Lung (tissue), 12 donors: Measurements from ENCODE around the gene NAV2. TPM values are rescaled to one million over a fixed set of nuclear protein-coding genes. Genes with fewer than 3 reads are reported as not detected.

Source experiments
- ATAC-seq: fragments of 200-7000 bp; cut with Tn5 transposase; one replicate; pipeline ENCODE4 v1.9.1; 2020; ENCODE audit warnings: moderate number of reproducible peaks; ENCODE audit not compliant: insufficient read depth, low FRiP score
- DNase-seq, 3 donors: peaks; one replicate each; pipeline ENCODE4 v3.0.0-alpha.2; 2013 to 2017
- H3K27ac ChIP-seq, 2 donors: one replicate each; pipeline ENCODE4 v1.5.1; 2013; ENCODE audit warnings: mild to moderate bottlenecking in 2 of 2, moderate library complexity in 2 of 2, control low read depth in 1 of 2, inconsistent platforms in 1 of 2, low read depth in 1 of 2, low read length in 1 of 2
- H3K27me3 ChIP-seq, 3 donors: one replicate each; pipeline ENCODE4 v1.5.1; 2013; ENCODE audit warnings: low read length in 2 of 3; ENCODE audit not compliant: control insufficient read depth in 3 of 3, insufficient read depth in 3 of 3
- H3K36me3 ChIP-seq, 4 donors: one replicate each; pipeline ENCODE4 v1.5.1; 2013; ENCODE audit warnings: low read length in 4 of 4, mild to moderate bottlenecking in 1 of 4, moderate library complexity in 1 of 4; ENCODE audit not compliant: control insufficient read depth in 4 of 4, insufficient read depth in 4 of 4
- H3K4me1 ChIP-seq, 5 donors: one replicate each; pipeline ENCODE4 v1.5.1; 2013; ENCODE audit warnings: low read length in 5 of 5, mild to moderate bottlenecking in 2 of 5, moderate library complexity in 1 of 5; ENCODE audit not compliant: control insufficient read depth in 5 of 5, insufficient read depth in 5 of 5
- H3K4me3 ChIP-seq: one replicate; pipeline ENCODE4 v1.5.1; 2013; ENCODE audit warnings: mild to moderate bottlenecking, control low read depth, moderate library complexity
- H3K9ac ChIP-seq, 2 donors: one replicate each; pipeline ENCODE4 v1.5.1; 2013; ENCODE audit warnings: low read length in 2 of 2, control low read depth in 1 of 2; ENCODE audit not compliant: insufficient read depth in 1 of 2
- H3K9me3 ChIP-seq, 4 donors: one replicate each; pipeline ENCODE4 v1.5.1; 2013; ENCODE audit warnings: low read length in 3 of 4, mild to moderate bottlenecking in 1 of 4, moderate library complexity in 1 of 4; ENCODE audit not compliant: control insufficient read depth in 4 of 4, insufficient read depth in 3 of 4
- WGBS, 2 donors: extraction: QIAGEN DNeasy Blood & Tissue Kit; methylation state at CpG; one replicate each; pipeline ENCODE4 v1.1.7; 2013; 5-methylcytosine and 5-hydroxymethylcytosine counted together
- polyA plus RNA-seq, 2 donors: library from polyadenylated mRNA; stranded (reverse); fragments of 200-250 nt; gene quantifications; one replicate each; pipeline ENCODE4 v1.2.1, GENCODE V29; 2013
- total RNA-seq, 2 donors: library from RNA; depleted of rRNA in 1 of 2; stranded (reverse); fragments of >200 nt in 1 of 2; gene quantifications; one replicate each; pipeline ENCODE4 v1.2.1, GENCODE V29; 2014 to 2021
- TF ChIP-seq, protein P1 (sequence below): IDR thresholded peaks from 2 replicates; pipeline ENCODE4 v1.5.1; 2012; ENCODE audit warnings: mild to moderate bottlenecking; ENCODE audit errors: control extremely low read depth, extremely low read depth
- donor health status: control.
- donor health status: control.
- donor health status: Bipolar disorder and iron deficiency.
- donor health status: healthy.
- donor health status: DM: yes; HTN: yes; CAD: no.

NAV2 gene
- total and polyA plus RNA-seq, 4 donors = 6.8 to 47.9 (median 20.2) TPM

DNA sequence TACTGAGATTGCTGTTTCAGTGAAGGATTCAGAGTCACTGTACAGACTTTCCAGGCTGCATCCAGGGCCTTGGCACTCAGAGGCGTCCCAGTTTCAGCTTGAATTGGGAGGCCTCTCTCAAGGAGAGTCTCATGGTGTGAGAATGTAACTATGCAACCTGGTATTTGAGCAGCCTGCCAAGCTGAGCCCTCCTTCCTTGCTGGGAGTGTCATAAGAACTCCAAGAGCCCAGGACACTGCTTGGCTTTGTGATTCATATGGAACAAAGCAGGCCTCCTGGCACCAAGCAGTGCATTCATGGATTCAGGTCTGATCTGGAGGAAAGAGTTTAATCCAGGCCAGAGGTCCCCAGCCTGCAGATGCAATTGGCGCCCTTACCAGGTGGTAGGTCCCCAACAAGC, 276.0 kb downstream of the NAV2 start:
- H3K4me1 ChIP-seq = peaks cover 0 to 11% (median 3%) of the 10 kb centered on the region in 5 donors
- DNase-seq (peak; percentile 23 to 62 (median 44)), ATAC-seq (peak; percentile 88)
- 36 to 41% methylated on average over 2 of the region's 2 CpGs for WGBS, 2 donors
- H3K27me3 ChIP-seq = no peaks in the 10 kb centered on the region
- peaks cover 0 to 8% (median 1%) of the 10 kb centered on the region in 4 donors for H3K36me3 ChIP-seq
- H3K4me3 ChIP-seq = no peak overlapping the region
- peak overlapping the region; percentile 76 to 83 for H3K27ac ChIP-seq
- no peaks in the 10 kb centered on the region for H3K9me3 ChIP-seq
- TF ChIP-seq, protein P1, sequence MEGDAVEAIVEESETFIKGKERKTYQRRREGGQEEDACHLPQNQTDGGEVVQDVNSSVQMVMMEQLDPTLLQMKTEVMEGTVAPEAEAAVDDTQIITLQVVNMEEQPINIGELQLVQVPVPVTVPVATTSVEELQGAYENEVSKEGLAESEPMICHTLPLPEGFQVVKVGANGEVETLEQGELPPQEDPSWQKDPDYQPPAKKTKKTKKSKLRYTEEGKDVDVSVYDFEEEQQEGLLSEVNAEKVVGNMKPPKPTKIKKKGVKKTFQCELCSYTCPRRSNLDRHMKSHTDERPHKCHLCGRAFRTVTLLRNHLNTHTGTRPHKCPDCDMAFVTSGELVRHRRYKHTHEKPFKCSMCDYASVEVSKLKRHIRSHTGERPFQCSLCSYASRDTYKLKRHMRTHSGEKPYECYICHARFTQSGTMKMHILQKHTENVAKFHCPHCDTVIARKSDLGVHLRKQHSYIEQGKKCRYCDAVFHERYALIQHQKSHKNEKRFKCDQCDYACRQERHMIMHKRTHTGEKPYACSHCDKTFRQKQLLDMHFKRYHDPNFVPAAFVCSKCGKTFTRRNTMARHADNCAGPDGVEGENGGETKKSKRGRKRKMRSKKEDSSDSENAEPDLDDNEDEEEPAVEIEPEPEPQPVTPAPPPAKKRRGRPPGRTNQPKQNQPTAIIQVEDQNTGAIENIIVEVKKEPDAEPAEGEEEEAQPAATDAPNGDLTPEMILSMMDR = no peak
- no peak overlapping the region for H3K9ac ChIP-seq

DNA sequence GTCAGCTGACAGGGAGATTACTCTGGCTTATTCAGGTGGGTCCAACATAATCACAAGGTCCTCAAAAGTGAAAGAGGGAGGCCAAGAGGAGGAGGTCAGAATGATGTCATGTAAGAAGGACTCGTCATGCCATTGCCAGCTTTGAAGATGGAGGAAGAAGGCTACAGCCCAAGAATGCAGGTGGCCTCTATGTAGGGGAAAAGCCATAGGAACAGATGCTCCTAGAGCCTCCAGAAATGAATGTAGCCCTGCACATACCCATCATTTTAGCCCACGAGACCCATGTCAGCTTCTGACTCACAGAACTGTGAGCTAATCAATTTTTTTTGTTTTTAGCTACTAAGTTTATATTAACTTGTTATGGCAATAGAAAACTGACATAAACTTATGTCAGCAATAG, 276.6 kb downstream of the NAV2 start:
- 87 to 89% methylated on average over 2 of the region's 2 CpGs for WGBS, 2 donors
- H3K27ac ChIP-seq = peak overlapping the region; percentile 76 to 83

DNA sequence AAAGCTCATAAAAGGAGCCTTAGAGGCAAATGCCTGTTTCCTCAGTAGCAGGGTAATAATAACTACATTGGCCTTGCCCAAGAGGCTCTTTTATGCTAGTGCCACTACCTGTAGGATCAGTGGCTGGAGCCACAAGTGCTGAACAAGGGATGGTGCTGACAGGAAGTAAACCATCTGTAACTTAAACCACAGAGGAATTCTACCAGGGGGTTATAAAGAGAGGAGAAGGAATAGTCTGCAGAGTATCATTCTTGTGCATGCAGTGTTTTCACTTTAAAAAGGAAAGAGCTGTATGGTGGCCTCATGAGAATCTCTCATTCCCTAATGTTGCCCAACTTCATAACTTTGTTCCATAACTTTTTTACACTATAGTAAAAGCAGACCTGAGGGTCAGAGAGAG, 279.5 kb downstream of the NAV2 start:
- H3K9me3 ChIP-seq = no peaks in the 10 kb centered on the region
- no peak for ATAC-seq
- no peak overlapping the region for H3K9ac ChIP-seq
- DNase-seq = no peak
- peak overlapping the region in 1 of 2 donors; percentile 4 for H3K27ac ChIP-seq
- peaks cover 0 to 6% (median under 1%) of the 10 kb centered on the region in 4 donors for H3K36me3 ChIP-seq
- H3K4me3 ChIP-seq = no peak overlapping the region
- H3K27me3 ChIP-seq = no peaks in the 10 kb centered on the region
- TF ChIP-seq, protein P1 = no peak
- H3K4me1 ChIP-seq = peaks cover 0 to 24% (median 3%) of the 10 kb centered on the region in 5 donors

More for the DNA sequence above, 276.6 kb downstream of the NAV2 start:
- peaks cover 0 to 8% (median 1%) of the 10 kb centered on the region in 4 donors for H3K36me3 ChIP-seq
- H3K27me3 ChIP-seq = no peaks in the 10 kb centered on the region
- H3K9ac ChIP-seq = no peak overlapping the region
- DNase-seq = no peak
- H3K4me3 ChIP-seq = no peak overlapping the region
- ATAC-seq = no peak
- peaks cover 0 to 17% (median 3%) of the 10 kb centered on the region in 5 donors for H3K4me1 ChIP-seq
- TF ChIP-seq, protein P1 = no peak
- H3K9me3 ChIP-seq = no peaks in the 10 kb centered on the region

DNA sequence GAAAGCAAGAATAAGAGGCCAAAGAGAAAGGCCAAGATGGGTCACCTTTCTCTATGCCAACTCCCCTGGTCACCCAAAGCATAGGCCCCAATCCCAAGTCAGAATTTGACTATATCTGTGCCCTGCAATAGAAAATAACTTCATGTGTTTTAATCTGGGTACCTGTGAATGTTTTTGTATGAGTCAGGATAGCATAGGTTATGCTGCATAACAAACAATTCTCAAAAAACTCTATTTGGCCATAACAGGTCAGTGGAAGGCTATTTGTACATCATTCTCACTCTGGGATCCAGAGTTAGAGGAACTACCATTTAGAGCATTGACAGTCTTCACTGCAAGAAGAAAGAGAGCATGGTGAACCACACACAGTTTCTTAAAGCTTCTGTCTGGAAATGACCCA, 280.4 kb downstream of the NAV2 start:
- Histone ChIP-seq H3K4me1 (peaks cover 0 to 22% (median 0%) of the 10 kb centered on the region in 5 donors), H3K4me3 (no peak overlapping the region), H3K27me3 (no peaks in the 10 kb centered on the region), H3K9ac (no peak overlapping the region), H3K36me3 (peaks cover 0 to 6% (median under 1%) of the 10 kb centered on the region in 4 donors), H3K27ac (no peak overlapping the region), H3K9me3 (no peaks in the 10 kb centered on the region)
- DNase-seq (no peak), ATAC-seq (no peak)
- TF ChIP-seq, protein P1 = no peak
